GM12875 (cell line): ENCODE results near the gene SYNGR2.

ENCODE experiments used
- H3K4me3 ChIP-seq: one replicate; pipeline ENCODE4 v1.5.1; 2011; ENCODE audit warnings: low read depth, low read length, control low read depth
- CTCF ChIP-seq: IDR thresholded peaks from 2 replicates; pipeline ENCODE4 v1.5.1; 2011; ENCODE audit warnings: low read depth, mild to moderate bottlenecking, control low read depth, inconsistent platforms, low read length, moderate library complexity, borderline replicate concordance; ENCODE audit not compliant: insufficient read depth

The SYNGR2 gene

GRCh38 chr17:78197147-78197832 is 28.9 kb downstream of the SYNGR2 start:
- no peak for TF ChIP-seq CTCF

GRCh38 chr17:78200451-78200850 is 32.1 kb downstream of the SYNGR2 start:
- H3K4me3 ChIP-seq: no peak overlapping the region
- no peak for TF ChIP-seq CTCF

More at GRCh38 chr17:78197147-78197832, 28.9 kb downstream of the SYNGR2 start:
- no peak overlapping the region for H3K4me3 ChIP-seq

- no peak for TF ChIP-seq CTCF
- H3K4me3 ChIP-seq: no peak overlapping the region
These were observed 34.3 kb downstream of the SYNGR2 start for GRCh38 chr17:78202666-78203065.

- no peak overlapping the region for H3K4me3 ChIP-seq
- TF ChIP-seq CTCF: no peak
These were observed 36.2 kb downstream of the SYNGR2 start for GRCh38 chr17:78204387-78205123.

GRCh38 chr17:78205124-78205775 is 36.9 kb downstream of the SYNGR2 start:
- TF ChIP-seq CTCF: no peak
- H3K4me3 ChIP-seq: no peak overlapping the region

- H3K4me3 ChIP-seq: no peak overlapping the region
- no peak for TF ChIP-seq CTCF
These were observed 37.9 kb downstream of the SYNGR2 start for GRCh38 chr17:78206298-78206697.
